Breast epithelium (tissue), 4 donors: Measurements from ENCODE around the gene COX20. TPM values are rescaled to one million over a fixed set of nuclear protein-coding genes. Genes with fewer than 3 reads are reported as not detected.
A peak's percentile ranks its signal among the peaks of the same experiment; 100 is the strongest.

ENCODE experiments used
- DNase-seq, 2 donors: peaks; one replicate each; pipeline ENCODE4 v3.0.0-alpha.2; 2019; ENCODE audit warnings: low spot score in 2 of 2
- H3K27ac ChIP-seq, 2 donors: fragments of 200-600 bp; sonication (generic) in 1 of 2; one replicate each; pipeline ENCODE4 v1.5.1; 2016 to 2019; ENCODE audit warnings: mild to moderate bottlenecking in 1 of 2
- H3K27me3 ChIP-seq, 2 donors: fragments of 200-600 bp; sonication (generic) in 1 of 2; one replicate each; pipeline versions ENCODE4 v1.5.1 to v1.6.0; 2017 to 2019; ENCODE audit warnings: control low read depth in 1 of 2, mild to moderate bottlenecking in 1 of 2
- H3K36me3 ChIP-seq: fragments of 200-600 bp; one replicate; pipeline ENCODE4 v1.5.1; 2019
- H3K4me1 ChIP-seq, 2 donors: fragments of 200-600 bp; sonication (generic); one replicate each; pipeline ENCODE4 v1.5.1; 2016 to 2019; ENCODE audit warnings: control low read depth in 1 of 2
- H3K4me3 ChIP-seq, 3 donors: fragments of 200-600 bp; sonication (generic); 1 replicate in 2 of 3; 2 replicates in 1 of 3; pipeline ENCODE4 v1.5.1; 2016 to 2019; ENCODE audit warnings: mild to moderate bottlenecking in 3 of 3, moderate library complexity in 2 of 3
- H3K9me3 ChIP-seq, 2 donors: fragments of 200-600 bp; sonication (generic) in 1 of 2; one replicate each; pipeline ENCODE4 v1.5.1; 2016 to 2019; ENCODE audit warnings: control low read depth in 1 of 2
- POLR2A ChIP-seq: fragments of 450-650 bp; IDR thresholded peaks from one replicate; pipeline ENCODE4 v1.6.1; 2016; ENCODE audit warnings: antibody characterized with exemption, mild to moderate bottlenecking, moderate library complexity
- POLR2AphosphoS5 ChIP-seq, 3 donors: sonication (generic); formaldehyde crosslinking; IDR thresholded peaks; one replicate each; pipeline ENCODE4 v1.6.1; 2017; ENCODE audit warnings: antibody characterized with exemption in 3 of 3
- intact Hi-C: fragments of 100-400 bp; cut with DNase I; formaldehyde crosslinking; loops from one replicate; pipeline ENCODE4 v1.15.1; 2023; ENCODE audit warnings: low total_unique reads
- total RNA-seq, 3 donors: library from RNA; depleted of rRNA; stranded (reverse); fragments of >200 nt; gene quantifications; one replicate each; pipeline ENCODE4 v1.1.0, GENCODE V29; 2016
- TF ChIP-seq, protein P1 (sequence below), 3 donors: fragments of 450-650 bp; IDR thresholded peaks; one replicate each; pipeline ENCODE4 v1.5.1; 2016 to 2017; ENCODE audit warnings: antibody characterized with exemption in 3 of 3, mild to moderate bottlenecking in 3 of 3, moderate library complexity in 3 of 3

The COX20 gene
- total RNA-seq, 3 donors from 2014 or later, result 31.4 to 42.6 (median 35.7) TPM

DNA sequence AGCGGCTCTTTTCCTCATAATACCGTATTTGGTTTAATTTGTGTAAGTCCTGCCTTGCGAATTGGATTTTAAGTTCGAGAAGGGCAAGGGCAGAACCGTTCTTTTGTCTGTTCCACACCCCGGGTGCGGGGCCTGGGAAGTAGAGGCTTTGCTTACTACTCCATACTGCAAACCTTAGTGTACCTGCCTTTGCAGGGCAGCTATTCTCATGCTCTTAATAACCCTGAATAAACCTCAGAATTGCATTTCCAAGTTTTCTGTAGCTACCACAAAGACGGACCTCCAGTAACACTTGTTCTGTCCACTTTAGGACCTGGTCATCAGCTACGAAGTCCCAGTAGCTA is 29.5 kb downstream of the COX20 start:
- no peak for DNase-seq
- Histone ChIP-seq H3K27ac (peak overlapping the region; percentile 99 to 100), H3K9me3 (no peaks in the 10 kb centered on the region), H3K4me1 (peaks cover 0 to 10% of the 10 kb centered on the region in 2 donors), H3K4me3 (peak overlapping the region; percentile 98 to 99 (median 99)), H3K36me3 (no peaks in the 10 kb centered on the region), H3K27me3 (no peaks in the 10 kb centered on the region)
- TF ChIP-seq, protein P1, sequence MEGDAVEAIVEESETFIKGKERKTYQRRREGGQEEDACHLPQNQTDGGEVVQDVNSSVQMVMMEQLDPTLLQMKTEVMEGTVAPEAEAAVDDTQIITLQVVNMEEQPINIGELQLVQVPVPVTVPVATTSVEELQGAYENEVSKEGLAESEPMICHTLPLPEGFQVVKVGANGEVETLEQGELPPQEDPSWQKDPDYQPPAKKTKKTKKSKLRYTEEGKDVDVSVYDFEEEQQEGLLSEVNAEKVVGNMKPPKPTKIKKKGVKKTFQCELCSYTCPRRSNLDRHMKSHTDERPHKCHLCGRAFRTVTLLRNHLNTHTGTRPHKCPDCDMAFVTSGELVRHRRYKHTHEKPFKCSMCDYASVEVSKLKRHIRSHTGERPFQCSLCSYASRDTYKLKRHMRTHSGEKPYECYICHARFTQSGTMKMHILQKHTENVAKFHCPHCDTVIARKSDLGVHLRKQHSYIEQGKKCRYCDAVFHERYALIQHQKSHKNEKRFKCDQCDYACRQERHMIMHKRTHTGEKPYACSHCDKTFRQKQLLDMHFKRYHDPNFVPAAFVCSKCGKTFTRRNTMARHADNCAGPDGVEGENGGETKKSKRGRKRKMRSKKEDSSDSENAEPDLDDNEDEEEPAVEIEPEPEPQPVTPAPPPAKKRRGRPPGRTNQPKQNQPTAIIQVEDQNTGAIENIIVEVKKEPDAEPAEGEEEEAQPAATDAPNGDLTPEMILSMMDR (IDR thresholded peaks at IDR 0.05), result no peak
- no peak for TF ChIP-seq POLR2AphosphoS5 (IDR thresholded peaks at IDR 0.05)
- no peak for TF ChIP-seq POLR2A
- intact Hi-C loops, result no loop called here

DNA sequence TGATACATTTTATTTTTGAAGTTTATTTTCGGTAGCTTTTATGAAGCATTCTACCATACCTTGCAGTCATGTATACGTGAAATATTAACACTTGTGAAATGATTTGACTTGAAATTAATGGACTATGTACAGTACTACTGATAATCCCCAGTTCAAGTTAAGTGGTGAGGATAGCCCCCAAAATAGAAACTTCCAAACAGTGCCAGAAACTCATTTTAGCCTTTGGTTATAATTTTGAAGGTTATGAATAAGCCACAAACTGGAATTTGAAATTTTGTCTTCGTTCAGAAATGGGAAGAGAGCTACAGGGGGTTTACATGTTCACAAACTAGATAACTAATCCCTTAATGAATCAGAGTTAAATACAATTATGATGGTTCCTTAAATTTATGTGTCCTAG is 30.4 kb downstream of the COX20 start:
- intact Hi-C loops, result no loop called here
- H3K4me3 ChIP-seq, result no peak overlapping the region
- no peaks in the 10 kb centered on the region for H3K9me3 ChIP-seq
- TF ChIP-seq, protein P1 (IDR thresholded peaks at IDR 0.05), result no peak
- no peaks in the 10 kb centered on the region for H3K27me3 ChIP-seq
- H3K4me1 ChIP-seq, result peaks cover 0 to 2% of the 10 kb centered on the region in 2 donors
- H3K27ac ChIP-seq, result peak overlapping the region; percentile 99 to 100
- H3K36me3 ChIP-seq, result no peaks in the 10 kb centered on the region
- no peak for DNase-seq

DNA sequence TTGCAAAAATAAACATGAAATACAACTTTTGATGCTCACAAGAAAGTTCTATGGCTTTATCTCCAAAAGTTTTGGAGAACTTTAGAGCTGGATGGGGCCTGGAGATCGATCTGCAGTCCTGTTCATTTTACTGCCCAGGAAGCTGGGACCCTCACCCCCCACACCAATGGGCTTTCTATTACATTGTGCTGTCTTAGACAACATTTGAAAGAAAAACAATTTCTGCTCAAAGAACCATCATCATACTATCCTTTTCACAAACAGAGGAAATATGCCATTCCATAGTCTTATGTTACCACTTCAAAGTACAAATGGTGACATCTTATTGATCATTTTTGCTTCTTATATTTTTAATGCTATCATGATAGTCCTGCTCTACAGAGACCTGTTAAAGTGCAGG is 30.9 kb downstream of the COX20 start:
- no peaks in the 10 kb centered on the region for H3K36me3 ChIP-seq
- intact Hi-C loops, result no loop called here
- H3K4me1 ChIP-seq, result no peaks in the 10 kb centered on the region
- H3K9me3 ChIP-seq, result no peaks in the 10 kb centered on the region
- no peak for DNase-seq
- TF ChIP-seq, protein P1 (IDR thresholded peaks at IDR 0.05), result no peak
- TF ChIP-seq POLR2AphosphoS5 (IDR thresholded peaks at IDR 0.05) (no peak), POLR2A (no peak)
- H3K27ac ChIP-seq, result peak overlapping the region; percentile 13 to 99
- no peak overlapping the region for H3K4me3 ChIP-seq
- no peaks in the 10 kb centered on the region for H3K27me3 ChIP-seq

DNA sequence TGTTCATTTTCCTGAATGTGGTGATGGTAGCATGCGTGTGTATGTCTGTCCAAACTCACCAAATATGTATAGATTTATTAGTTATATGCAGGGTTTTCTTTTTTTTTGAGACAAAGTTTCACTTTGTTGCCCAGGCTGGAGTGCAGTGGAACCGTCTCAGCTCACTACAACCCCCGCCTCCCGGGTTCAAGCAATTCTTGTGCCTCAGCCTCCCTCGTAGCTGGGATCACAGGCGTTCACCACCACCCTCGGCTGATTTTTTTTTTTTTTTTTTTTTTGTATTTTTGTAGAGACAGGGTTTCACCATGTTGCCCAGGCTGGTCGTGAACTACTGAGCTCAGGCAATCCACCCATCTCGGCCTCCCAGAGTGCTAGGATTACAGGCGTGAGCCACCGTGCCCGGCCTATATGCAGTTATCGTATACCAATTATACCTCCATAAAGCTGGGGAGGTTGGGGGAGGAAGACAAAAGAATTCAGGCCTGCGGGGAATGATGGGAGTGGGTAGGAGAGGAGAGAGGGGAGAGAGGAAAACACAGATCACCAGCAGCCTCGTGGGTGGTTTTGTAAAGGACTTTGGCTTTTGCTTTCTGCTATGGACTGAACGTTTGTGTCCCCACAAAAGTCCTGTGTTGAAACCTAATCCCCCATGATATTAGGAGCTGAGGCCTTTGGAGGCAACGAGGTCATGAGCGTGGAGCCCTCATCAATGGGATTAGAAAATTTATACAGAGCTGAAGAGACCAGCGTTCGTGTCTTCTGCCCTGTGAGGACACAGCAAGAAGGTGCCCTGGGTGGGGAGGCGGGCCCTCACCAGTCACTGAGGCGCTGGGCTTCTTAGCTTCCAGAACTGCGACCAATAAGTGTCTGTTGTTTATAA is 33.3 kb downstream of the COX20 start:
- no peak overlapping the region for H3K4me3 ChIP-seq
- H3K36me3 ChIP-seq, result no peaks in the 10 kb centered on the region
- TF ChIP-seq POLR2A (no peak), POLR2AphosphoS5 (IDR thresholded peaks at IDR 0.05) (no peak)
- TF ChIP-seq, protein P1 (IDR thresholded peaks at IDR 0.05), result no peak
- no peaks in the 10 kb centered on the region for H3K4me1 ChIP-seq
- no peak overlapping the region for H3K27ac ChIP-seq
- H3K9me3 ChIP-seq, result no peaks in the 10 kb centered on the region
- DNase-seq, result no peak
- intact Hi-C loops, result no loop called here
- no peaks in the 10 kb centered on the region for H3K27me3 ChIP-seq

DNA sequence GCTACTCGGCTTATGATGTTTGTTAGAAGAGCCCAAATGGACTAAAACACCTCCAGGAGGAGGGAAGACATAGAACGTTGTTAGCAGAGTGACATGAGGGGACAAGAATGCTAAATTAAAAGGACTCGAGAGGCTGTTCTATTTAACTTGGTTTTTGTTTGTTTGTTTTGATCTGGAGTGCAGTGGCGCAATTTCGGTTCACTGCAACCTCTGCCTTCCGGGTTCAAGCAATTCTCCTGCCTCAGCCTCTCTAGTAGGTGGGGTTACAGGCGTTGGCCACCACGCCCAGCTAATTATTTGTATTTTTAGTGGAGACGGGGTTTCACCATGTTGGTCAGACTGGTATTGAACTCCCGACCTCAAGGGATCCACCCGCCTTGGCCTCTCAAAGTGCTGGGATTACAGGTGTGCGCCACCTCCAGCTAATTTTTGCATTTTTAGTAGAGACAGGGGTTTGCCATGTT is 33.9 kb downstream of the COX20 start:
- intact Hi-C loops, result no loop called here

More for the DNA sequence above, 33.9 kb downstream of the COX20 start:
- Histone ChIP-seq H3K9me3 (no peaks in the 10 kb centered on the region), H3K27ac (no peak overlapping the region), H3K4me1 (no peaks in the 10 kb centered on the region), H3K4me3 (no peak overlapping the region), H3K36me3 (no peaks in the 10 kb centered on the region), H3K27me3 (no peaks in the 10 kb centered on the region)
- no peak for DNase-seq
- TF ChIP-seq POLR2A, result no peak
- TF ChIP-seq, protein P1 (IDR thresholded peaks at IDR 0.05), result no peak
- TF ChIP-seq POLR2AphosphoS5 (IDR thresholded peaks at IDR 0.05), result no peak
